ENCODE data around the gene ITPR1.

DNA sequence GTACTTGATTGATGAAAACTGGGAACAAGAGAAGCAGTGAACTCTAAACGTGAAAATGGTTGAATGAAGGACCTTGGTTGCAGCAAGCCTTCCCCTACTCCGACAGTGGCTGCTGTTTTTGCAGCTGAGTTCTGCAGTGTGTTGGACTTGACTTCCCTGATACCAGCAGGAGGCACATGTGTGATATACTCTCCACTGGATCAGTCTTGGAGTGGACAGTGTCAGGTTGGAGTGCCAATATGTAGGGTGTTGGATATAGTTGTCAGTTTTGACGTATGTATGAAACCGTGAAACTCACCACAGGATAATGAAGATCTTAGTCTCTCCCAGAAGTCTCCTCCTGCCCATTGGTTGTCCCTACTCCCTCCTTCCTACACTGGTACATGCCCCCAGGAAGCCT, 106.5 kb downstream of the ITPR1 start:
- TF ChIP-seq CTCF (IDR thresholded peaks at IDR 0.05): no peak
- TF ChIP-seq POLR2A (IDR thresholded peaks at IDR 0.05): no peak

Measured in heart left ventricle (tissue), 13 donors.